Kidney epithelial cell (primary cell): ENCODE results near the gene SMIM15. TPM values are rescaled to one million over a fixed set of nuclear protein-coding genes. Genes with fewer than 3 reads are reported as not detected.

Source experiments
- DNase-seq: peaks from one replicate; pipeline ENCODE4 v3.0.0-alpha.2; 2010; ENCODE audit warnings: low read depth
- H3K27me3 ChIP-seq: 2 replicates; pipeline ENCODE4 v1.6.0; 2011; ENCODE audit warnings: low read length; ENCODE audit not compliant: control insufficient read depth, insufficient read depth
- H3K36me3 ChIP-seq: 2 replicates; pipeline ENCODE4 v1.5.1; 2011; ENCODE audit warnings: low read length; ENCODE audit not compliant: control insufficient read depth, insufficient read depth
- H3K4me3 ChIP-seq: 2 replicates; pipeline ENCODE4 v1.5.1; 2011; ENCODE audit warnings: low read depth, mild to moderate bottlenecking, control low read depth, low read length
- total RNA-seq: library from RNA; depleted of rRNA; stranded (reverse); fragments of >200 nt; gene quantifications from 2 replicates; pipeline ENCODE4 v1.2.3, GENCODE V29; 2015
- TF ChIP-seq, protein P1 (sequence below): IDR thresholded peaks from 2 replicates; pipeline ENCODE4 v1.5.1; 2011; ENCODE audit warnings: mild to moderate bottlenecking, moderate library complexity, low read length, control low read depth, inconsistent platforms; ENCODE audit not compliant: insufficient read depth, poor library complexity, severe bottlenecking

SMIM15 gene
- total RNA-seq, 1 donor from 2014 or later, result 69.9 TPM

DNA sequence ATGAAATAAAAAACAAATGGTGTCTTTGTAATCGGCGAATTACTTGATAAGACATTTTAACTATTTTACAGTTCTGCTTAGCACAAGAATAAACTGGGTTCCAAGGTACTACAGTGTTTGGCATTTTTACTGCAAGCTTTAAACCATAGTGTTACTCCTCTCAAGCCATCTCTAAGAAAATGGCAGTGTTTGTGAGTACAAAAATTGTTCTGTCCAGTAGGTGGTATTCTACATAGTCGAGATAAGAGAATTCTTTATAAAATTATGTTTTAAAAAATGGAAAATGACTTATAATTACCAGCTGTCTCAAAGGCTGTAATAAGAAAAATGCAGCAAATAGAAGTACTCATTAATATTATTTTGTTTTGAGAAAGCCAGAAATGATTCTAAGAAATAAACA, 3.2 kb downstream of the SMIM15 start:
- TF ChIP-seq, protein P1, sequence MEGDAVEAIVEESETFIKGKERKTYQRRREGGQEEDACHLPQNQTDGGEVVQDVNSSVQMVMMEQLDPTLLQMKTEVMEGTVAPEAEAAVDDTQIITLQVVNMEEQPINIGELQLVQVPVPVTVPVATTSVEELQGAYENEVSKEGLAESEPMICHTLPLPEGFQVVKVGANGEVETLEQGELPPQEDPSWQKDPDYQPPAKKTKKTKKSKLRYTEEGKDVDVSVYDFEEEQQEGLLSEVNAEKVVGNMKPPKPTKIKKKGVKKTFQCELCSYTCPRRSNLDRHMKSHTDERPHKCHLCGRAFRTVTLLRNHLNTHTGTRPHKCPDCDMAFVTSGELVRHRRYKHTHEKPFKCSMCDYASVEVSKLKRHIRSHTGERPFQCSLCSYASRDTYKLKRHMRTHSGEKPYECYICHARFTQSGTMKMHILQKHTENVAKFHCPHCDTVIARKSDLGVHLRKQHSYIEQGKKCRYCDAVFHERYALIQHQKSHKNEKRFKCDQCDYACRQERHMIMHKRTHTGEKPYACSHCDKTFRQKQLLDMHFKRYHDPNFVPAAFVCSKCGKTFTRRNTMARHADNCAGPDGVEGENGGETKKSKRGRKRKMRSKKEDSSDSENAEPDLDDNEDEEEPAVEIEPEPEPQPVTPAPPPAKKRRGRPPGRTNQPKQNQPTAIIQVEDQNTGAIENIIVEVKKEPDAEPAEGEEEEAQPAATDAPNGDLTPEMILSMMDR, result no peak
- DNase-seq, result no peak
- Histone ChIP-seq H3K27me3 (no peaks in the 10 kb centered on the region), H3K36me3 (no peaks in the 10 kb centered on the region), H3K4me3 (no peak overlapping the region)

DNA sequence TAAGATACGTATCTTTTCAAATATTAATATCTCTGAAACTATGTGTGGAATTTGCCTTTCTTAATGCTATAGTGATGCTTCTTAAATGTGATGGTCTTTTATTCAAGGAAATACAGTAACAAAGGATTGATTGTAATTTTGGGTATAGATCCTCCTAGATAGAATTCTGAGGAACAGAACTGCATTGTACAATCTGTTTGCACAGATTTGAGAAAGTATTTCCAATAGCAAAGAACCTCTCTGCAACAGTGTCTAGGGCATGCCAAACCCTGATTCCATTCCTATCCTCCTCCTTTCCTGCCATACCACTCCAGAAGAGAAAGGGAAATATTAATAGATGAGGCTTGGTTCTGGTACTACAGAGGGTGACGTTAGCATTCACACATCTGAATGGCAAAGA, 10.4 kb downstream of the SMIM15 start:
- no peaks in the 10 kb centered on the region for H3K36me3 ChIP-seq
- no peak for DNase-seq
- TF ChIP-seq, protein P1, result no peak
- no peaks in the 10 kb centered on the region for H3K27me3 ChIP-seq
- H3K4me3 ChIP-seq, result no peak overlapping the region

DNA sequence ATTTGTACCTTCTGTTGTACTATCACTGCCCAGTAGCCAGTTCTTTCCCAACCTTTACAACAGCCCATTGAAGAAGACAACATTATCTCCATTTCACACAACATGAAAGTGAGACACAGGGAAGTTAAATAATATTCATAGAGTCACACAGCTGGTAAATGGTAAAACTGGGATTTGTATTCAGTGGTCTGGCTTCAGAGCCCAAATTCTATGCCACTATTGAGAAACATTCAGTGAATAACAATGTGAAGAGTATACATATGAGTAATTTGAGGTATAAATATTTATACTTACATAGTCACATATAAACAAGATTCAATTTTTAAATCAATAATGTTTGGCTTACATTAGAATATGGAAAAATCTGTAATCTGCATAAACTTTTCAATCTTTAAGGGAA, 13.8 kb downstream of the SMIM15 start:
- Histone ChIP-seq H3K27me3 (no peaks in the 10 kb centered on the region), H3K36me3 (no peaks in the 10 kb centered on the region), H3K4me3 (no peak overlapping the region)
- TF ChIP-seq, protein P1, result no peak
- DNase-seq, result no peak

DNA sequence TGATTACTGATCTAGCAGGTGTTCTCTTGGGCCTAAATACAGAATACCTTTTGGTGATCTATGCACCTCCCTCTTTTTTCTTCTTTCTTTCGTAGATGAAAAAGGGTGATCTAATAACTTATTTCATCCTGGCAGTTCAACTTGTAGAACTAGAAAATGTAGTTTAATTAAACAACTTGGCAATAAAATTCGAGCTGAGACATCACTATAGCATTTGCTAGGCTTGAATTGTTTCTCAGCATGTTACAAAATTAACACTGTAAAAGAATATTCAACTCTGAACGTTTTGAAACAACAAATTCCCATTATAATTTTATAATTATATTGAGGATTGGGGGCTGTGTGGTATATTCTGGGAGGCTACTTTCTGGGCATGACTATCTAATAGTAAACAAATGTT, 19.5 kb downstream of the SMIM15 start:
- Histone ChIP-seq H3K4me3 (no peak overlapping the region), H3K36me3 (no peaks in the 10 kb centered on the region), H3K27me3 (no peaks in the 10 kb centered on the region)
- DNase-seq, result no peak
- TF ChIP-seq, protein P1, result no peak

DNA sequence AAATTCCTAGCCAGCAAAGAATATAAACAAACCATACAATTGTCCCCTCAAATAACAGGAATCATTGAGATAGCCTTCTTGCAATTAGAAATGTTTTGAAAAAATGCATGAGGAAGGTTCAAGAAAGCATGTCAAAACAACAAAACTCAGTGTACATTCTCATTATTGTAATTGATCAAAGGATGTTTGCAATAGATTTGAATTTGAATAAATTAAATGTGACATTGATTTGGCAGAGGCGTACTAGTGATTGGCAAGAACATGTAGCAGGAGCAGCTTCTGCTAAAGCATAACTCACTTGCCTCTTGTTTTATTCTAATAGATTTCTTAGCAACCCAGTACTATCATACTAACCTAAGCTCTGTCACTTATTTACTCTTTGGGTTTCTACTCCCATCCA, 19.9 kb downstream of the SMIM15 start:
- no peak for DNase-seq
- H3K4me3 ChIP-seq, result no peak overlapping the region
- TF ChIP-seq, protein P1, result no peak
- no peaks in the 10 kb centered on the region for H3K36me3 ChIP-seq
- H3K27me3 ChIP-seq, result no peaks in the 10 kb centered on the region

DNA sequence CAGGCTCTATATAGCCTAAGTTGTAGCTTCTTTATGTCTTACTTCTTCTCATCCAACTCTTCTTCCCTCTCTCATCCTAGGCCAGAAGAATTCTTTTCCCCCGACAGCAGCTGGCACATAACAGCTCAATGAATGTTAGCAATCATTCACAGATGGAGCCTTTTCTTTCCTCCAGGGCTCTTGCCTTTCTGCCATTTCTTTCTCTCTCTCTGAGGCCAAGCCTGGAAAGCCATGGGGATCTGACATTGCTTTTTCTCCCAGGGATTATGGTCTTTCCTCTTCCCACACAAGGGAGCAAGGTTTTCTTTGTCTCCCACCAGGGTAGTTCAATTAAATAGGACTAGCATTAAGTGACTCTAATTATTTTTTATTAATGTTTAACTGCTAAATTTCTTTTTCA, 20.5 kb downstream of the SMIM15 start:
- TF ChIP-seq, protein P1, result no peak
- H3K36me3 ChIP-seq, result no peaks in the 10 kb centered on the region
- no peak overlapping the region for H3K4me3 ChIP-seq
- no peak for DNase-seq
- no peaks in the 10 kb centered on the region for H3K27me3 ChIP-seq
